Ovary (tissue), 3 donors: Measurements from ENCODE around the gene SERINC5.

Experiments used
- CTCF ChIP-seq, 3 donors: fragments of 450-650 bp in 2 of 3; fragments of 200-600 bp in 1 of 3; IDR thresholded peaks; one replicate each; pipeline versions ENCODE4 v1.5.1 to v1.8.0; 2016 to 2022; ENCODE audit warnings: antibody characterized with exemption in 3 of 3, mild to moderate bottlenecking in 1 of 3
- EP300 ChIP-seq: sonication (generic); formaldehyde crosslinking; IDR thresholded peaks from one replicate; pipeline ENCODE4 v1.6.1; 2017; ENCODE audit warnings: antibody characterized with exemption
- POLR2A ChIP-seq: fragments of 450-650 bp; IDR thresholded peaks from one replicate; pipeline ENCODE4 v1.6.1; 2017; ENCODE audit warnings: antibody characterized with exemption, mild to moderate bottlenecking, moderate library complexity
- donor health status: DM: no; HTN: no; CAD: no.

GRCh38 chr5:80248378-80248777 is 7.5 kb downstream of the SERINC5 start:
- no peak for TF ChIP-seq CTCF (IDR thresholded peaks at IDR 0.05)
- no peak for TF ChIP-seq POLR2A
- TF ChIP-seq EP300: no peak
